NCI-H2081 treated with DMSO at 0.1 percent for 48 hours (cell line): ENCODE measurements around the gene ZBTB24.
"Not testable (repeated sequence)": the region's sequence is repeated elsewhere in the genome, so short reads cannot be mapped to it uniquely, and the experiment has no call there.

ENCODE experiments used
- DNase-seq: peaks from one replicate; lab custom pipeline; 2025; lab: John Stamatoyannopoulos, UW

Gene ZBTB24

DNA sequence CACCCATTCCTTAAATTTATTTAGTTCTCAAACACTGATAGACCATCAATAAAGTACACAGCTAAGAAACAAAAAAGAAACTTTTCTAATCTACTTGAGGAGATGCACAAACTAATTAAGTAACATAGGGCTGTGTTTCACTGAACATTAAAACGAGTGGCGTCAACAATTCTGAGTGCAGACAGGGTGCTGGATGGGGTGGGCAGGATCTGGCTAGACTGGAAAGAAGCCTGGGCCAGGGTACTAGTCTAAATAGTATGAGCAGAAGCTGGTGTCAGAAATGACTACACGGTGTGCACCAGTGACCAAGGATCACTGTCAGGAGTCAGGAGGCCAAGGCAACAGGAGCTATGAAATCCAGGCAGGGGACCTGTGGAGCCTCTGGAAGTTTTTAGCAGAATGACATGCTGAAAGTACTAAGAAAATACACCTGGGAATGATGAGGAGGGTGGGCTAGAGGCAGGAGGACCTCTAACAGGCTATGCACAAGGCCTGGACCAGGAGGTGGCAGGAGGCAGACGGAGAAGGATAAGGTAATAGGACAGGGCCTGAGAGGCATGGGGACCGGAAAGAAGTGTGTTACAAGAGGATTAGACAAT, 13.3 kb downstream of the ZBTB24 start:
- DNase-seq: no peak

DNA sequence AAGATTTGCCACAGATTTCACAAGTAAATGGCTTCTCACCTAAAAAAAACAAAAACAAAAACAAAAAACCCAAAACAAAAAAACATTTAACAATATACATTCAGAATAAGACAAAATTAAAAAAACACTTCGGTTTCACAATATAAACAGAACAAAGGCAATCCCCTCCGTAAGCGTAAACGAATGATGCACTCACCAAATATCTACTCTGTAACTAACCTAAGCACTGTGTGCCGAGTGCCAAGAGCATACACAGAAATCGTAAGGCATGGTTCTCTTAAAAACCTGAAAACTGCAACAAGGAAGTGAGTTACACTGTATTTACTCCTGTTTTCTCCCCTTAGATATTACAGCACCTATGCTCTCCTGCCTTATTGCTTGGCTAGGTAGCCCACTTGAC, 15.3 kb downstream of the ZBTB24 start:
- DNase-seq: no peak

DNA sequence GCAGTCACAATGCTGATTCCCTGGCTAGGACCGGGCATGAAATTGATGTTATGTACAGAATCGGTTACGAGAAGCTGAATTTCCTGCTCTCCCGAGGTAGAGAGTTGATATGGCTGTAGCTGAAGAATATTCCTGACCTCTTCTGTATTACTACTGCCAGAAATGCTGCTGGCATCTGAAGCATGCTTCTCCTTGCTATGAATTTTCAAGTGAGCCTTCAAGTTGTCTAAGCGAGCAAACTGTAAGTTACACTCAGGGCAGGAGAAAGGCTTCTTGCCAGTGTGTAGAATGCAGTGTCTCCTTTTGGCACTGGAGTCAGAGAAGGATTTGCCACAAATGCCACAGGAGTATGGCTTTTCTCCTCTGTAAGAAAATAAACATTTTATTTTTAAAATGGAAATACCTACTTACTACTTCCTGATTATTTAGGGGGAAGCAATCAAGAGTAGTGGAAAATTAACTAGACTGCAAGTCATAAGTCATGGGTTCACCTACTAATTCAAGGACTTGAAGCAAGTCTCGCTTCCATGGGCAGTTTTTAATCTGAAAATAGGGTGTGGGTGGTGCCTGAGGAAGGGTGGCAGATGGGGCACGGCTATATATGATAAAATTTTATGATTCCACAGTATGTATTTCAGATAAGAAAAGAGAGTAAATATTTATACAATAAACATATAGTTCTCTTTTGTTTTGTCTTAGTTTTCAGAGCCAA, 16.7 kb downstream of the ZBTB24 start:
- DNase-seq: no peak

DNA sequence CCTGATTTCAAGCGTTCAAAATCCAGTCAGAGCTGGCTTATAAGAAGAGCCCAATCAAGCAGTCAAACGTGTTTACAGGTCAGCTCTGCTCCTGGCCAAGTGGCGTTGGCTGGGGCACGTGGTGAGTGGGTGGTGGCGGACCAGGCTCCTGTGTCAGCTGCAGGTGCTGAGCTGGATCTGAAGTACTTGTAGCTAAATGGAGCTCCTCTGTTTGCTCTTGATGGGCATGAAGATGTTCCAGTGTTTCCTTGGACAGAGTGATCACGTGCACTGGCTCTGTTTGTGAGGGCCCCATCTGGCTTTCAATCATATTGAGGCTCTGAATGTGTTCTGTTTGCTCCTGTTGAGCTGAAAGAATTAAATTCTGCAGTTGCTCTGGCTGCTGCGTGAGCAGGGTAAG, 17.2 kb downstream of the ZBTB24 start:
- no peak for DNase-seq

DNA sequence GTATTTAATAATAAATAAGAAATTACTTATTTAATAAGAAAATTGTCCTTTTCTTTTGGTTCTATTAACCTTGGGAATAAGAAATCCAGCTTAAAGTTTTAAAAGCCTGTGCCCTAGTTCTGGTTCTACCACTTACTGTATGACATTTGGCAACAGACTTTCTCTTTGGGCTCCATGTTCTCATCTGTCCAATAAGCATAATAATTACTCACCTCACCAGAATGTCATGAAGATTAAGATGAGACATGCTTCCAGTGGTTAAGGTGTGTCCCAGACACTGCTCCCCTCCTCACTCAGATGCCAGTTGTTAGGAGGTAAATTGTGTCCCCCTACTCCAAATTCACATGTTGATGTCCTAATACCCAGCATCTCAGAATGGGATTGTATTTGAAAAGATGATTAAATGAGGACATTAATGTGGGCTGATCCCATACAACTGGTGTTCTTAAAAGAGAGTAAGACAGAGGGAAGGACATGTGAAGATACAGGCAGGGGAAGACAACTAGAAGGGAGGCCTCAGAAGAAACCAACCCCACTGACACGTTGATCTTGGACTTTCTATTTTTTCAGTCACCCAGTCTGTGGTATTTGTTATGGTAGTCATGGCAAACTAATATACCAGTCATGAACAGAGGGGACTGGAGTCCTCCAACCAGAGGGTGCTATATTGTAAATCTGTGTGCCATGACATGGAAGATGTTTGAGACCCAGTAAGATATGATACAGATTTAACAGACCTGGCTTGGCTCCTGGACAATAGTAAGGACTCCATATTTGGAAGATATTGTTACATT, 21.1 kb downstream of the ZBTB24 start:
- no peak for DNase-seq

DNA sequence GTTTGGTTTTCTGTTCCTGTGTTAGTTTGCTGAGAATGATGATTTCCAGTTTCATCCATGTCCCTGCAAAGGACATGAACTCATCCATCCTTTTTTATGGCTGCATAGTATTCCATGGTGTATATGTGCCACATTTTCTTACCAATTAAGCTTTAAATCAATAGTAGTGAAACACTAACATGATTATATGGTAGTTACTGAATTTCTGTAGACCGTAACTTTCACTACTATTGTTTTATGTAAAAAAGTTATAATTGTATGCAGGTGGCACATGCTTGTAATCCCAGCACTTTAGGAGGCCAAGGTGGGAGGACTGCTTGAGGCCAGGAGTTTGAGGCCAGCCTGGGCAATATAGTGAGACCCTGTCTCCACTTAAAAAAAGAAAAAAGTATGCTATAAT, 21.8 kb downstream of the ZBTB24 start:
- DNase-seq: not testable (repeated sequence)

DNA sequence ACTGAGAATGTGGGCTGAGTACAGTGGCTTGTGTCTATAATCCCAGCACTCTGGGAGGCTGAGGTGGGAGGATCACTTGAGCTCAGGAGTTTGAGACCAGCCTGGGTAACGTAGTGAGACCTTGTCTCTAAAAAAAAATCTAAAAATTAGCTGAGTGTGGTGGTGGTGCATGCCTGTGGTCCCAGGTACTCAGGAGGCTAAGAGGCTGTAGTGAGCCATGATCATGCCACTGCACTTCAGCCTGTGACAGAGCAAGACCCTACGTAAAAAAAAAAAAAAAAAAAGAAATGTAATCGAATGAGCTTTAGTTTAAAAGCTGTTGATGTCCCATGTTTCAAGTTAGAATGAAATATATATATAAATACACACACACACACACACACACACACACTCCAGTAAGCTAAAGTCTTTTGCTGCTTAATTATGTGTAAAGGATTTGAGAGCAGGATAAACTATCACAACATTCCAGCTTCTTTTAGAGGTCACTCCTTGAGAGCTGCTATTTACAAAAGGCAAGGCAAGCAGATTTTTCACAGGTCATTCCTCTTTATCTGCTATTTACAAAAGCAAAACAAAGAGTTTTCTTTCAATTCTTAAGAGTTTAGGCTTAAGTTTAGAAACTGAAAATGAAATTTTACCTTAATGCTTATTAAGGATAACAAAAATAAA, 22.7 kb downstream of the ZBTB24 start:
- DNase-seq: no peak

DNA sequence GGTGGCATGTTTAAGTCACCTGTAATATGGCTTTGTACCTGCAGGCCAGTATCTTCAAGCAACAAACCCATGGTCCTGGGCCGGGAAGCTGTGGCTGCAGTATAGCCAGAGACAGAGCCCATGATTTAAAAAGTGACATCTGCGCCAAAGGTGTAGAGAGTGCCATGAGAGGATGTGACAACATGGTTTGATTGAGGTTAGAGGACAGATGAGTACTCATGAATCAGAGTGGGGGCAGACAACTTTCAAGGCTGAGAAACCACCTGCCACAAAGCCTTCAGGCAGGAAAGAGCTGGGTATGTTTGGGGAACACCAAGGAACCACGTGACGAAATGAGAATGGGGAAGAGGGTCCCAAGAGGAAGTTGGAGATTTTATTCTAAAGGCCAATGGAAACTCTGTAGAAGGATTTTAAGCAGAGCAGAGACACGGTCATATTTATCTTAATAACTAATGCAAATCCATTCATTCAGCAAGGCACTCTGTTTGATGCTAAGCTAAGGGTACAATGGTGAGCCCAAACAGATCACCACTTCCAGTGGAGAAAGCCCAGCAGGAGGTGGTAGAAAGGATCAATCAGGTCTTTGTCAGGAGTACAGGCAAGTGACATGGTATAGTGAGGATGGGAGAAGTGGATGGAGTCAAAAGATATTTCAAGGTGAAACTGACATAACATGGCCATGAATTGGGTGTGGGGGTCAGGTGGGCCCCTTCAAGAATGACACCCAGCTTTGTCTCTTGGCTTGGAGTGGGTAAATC, 24.1 kb downstream of the ZBTB24 start:
- no peak for DNase-seq

DNA sequence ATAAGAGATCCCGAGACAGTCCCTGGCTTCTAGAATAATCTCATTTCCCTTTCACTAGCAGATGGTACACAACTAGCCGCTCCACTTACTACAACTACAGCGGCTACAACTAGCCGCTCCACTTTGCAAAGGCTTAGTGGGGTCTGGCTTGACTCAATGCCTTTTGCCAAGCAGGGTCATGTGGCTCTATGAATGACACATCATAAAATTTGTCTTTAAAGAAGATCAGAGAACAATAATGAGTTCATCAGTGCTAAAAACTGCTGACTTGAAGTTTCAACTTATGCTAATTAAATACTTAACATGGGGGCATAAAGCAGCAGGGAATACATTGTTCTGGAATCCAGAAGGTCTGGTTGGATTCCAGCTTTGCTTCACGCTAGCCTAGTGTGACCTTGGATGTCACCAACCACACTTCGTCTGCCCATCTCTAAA, 25.4 kb downstream of the ZBTB24 start:
- DNase-seq: no peak

DNA sequence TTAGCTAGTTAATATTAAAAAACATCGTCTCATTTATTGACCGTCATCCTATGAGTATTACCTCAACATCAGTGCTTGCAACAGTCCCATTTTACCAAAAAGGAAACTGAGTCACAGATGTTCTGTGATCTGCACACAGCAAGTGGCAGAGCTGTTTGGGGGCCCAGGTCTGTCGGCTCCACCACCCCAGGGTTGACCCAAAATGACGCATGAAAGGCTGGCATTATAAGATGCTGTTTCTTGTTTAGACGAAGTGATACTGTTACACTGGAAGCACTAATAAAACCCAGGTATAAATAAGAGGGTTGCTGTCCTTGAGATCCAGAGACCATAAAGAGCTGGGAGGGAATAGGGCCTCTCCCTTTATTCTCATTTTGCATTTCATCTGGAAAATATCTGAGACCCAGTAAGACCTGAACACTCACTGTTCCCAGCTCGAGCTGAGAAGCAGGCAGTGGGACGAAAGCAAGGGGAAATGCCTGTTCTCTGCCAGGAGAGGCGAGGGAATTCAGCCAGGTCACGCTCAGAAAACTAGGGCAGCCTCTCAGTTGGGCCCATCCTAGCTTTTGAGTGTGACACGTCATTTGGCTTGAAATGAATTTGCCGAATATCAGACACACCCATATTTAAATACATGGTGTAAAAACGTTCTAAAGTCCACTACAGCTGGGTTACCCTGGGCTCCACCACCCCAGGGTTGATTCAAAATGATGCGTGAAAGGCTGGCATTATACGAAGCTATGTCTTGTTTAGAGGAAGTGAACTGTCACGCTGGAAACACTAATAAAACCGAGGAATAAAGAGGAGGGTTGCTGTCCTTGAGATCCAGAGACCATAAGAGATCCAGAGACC, 26.1 kb downstream of the ZBTB24 start:
- no peak for DNase-seq

DNA sequence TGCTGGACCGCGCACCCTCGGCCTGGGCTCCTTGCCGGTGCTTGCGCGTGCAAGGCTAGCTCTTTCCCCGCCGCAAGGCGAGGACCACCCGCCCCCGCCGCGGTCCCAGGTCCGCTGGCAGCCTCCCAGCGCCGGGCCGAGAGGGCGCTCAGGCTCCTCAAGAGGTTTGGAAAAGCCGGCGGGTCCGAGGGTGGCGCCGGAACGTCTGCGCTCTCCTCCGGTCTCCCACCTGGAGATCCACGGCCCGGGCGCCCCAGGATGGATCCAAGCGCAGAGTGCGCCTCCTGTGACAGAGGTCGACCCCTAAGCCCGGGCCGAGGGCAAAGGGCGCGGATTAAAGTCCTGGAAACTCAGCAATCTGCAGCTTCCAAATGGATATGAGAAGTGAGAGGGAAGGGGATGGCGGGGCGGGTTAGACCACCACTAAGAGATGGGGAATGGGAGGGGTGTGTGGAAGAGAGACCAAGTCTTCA, 26.9 kb downstream of the ZBTB24 start:
- no peak for DNase-seq

DNA sequence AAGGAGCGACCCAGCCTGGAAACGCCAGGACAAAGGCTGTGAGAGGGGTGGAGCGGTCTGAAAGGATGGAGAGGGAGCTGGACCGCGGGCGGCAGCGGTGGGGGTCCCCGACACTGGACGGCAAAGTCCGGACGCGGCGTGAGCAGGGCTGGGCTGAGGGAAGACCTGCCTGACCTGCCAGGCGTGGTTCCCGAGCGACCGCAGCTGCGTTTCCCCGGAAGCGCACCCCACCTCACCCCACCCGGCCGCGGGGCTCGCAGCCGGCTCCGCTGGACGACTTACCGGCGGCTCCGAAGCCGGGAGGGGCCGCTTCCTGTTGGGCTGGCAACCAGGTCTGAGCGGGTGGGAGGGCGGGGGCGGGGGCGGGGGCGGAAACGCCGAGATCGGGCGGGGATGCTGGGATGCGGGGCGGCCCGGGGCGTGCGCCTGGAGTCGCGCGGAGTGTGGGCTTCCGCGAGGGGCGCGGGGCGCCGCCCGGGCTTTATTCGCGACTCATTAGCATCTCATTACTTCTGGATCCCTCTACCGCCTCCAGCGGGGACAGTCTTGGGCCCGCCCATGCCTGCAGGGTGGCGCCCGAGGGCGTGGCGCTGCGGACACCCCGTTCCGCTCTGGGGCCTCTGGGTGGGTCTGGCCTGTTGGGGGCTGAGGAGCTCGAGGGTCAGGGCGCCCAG, 27.4 kb downstream of the ZBTB24 start, which contains the start of gene MICAL1:
MICAL1 (minus strand) TSS at position 336 of the 674 bp plus-strand sequence. CDS start 1,576 bp downstream, outside the sequence.
- no peak for DNase-seq

DNA sequence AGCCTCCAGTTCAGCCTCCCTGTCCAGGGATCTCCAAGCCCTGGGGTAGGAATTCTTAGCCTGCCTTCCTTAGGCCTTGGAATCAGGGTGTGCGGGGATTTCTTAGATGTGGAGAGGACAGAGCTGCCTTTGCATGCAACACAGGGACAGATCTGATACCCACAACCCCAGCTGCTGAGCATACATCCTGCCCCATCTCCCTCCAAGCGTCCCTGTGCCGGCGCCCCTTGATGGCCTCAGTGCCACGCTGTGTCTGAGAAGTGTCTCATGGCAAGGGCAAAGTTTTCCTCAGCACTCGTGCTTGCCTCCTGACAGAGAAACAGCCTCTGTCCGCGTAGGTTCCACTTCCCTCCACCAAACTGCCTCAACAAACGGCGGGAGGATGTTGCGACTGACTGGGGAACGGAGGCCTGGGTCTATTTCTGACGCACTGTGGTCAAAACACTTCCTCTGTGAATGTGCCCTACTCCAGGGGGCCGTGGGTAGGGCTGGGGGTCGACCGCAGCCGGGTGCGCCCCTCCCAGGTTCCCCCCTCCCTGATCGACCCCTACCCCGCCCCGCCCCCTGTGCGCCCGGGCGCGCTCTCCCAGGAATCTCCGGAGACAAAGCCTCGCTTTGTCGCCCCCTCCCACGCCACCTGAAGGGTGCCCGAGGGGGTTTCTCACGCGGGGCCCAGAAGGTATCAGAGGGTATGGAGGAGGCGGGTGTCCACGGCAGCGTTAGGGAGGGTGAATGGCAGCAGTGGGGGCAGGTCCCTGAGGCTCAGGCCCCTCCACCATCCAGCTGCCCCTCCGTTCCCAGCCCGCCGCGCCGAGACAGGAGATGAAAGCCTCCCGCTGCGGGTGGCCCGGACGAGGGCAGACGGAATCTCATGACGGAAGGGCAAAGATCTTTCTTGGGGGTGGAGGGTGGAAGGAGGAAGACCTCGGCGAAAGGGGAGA, 28.3 kb downstream of the ZBTB24 start:
- DNase-seq: no peak

DNA sequence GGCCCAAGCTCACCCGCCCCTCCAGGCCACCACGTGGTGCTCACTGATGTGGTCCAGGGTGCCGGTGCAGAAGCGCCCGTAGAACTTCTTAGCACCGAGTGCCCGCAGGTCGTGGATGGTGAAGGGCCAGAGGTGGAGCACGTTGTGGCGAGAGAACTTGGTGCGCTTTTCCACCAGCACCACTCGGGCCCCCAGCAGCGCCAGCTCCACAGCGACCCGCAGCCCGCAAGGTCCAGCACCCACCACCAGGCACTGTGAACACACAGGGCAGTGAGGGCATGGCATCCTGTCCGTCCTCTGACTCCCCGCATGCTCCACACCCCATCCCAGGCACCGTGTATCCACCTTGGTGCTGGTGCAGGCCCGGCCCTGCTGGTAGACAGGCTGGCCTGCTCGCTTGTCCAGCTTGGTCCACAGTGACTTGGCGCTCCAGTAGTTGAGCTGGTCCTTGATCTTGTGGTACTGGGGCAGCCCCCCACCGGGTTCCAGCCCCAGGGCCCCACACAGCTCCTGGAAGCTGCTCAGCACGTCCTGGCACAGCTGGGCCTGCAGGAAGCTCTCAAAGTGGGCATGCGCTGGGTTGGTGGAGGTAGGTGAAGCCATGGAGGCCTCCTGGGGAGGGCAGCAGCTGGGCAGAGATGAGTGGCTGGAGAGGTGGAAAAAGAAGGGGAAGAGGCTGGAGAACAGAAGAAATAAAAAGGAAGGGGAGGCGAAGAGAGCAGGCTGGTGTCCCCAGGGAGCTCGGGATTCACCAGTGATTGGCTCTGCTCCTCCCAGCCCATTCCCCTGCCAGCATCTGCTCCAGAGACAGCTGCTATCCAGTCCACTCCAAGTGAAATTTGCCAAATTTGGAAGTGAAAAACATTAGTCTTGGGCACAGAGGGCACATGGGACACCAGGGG, 29.2 kb downstream of the ZBTB24 start:
- DNase-seq: no peak

DNA sequence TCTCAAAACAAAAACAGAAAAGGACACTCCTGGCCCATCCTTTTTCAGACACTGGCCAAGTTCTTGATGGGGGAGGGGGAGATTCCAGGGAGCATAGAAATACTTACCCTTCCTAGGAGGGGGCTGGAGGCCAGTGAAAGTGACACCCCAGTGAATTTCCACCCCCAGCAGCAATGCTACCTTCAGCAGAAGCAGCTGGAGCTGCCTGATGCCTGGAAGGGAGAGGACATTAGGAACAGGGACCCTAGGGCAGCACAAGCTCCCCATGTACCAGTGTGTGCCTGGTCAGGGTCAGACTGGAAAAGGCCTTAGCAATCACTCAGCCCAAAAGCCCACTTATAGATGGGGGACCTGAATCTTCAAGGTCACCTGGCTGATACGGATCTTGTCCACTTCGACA, 29.9 kb downstream of the ZBTB24 start:
- no peak for DNase-seq

DNA sequence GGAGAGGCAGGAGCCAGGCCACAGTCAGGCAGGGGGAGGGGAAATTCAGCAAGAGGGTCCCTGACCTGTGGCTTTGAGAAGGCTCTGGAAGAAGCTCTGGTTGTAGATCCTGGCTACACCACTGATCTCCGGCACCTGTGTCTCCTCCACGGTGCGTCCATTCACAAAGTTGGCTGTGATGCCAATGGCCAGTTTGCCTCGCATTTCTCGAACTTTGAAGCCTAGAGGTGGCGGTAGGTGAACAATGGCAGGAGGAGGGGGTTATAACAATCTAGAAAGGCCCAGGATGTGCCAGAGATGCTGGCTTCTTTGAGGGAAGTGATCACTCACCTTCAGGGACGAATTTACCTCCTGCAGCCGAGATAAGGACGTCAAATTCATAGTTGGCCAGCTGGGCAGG, 30.8 kb downstream of the ZBTB24 start:
- DNase-seq: no peak

DNA sequence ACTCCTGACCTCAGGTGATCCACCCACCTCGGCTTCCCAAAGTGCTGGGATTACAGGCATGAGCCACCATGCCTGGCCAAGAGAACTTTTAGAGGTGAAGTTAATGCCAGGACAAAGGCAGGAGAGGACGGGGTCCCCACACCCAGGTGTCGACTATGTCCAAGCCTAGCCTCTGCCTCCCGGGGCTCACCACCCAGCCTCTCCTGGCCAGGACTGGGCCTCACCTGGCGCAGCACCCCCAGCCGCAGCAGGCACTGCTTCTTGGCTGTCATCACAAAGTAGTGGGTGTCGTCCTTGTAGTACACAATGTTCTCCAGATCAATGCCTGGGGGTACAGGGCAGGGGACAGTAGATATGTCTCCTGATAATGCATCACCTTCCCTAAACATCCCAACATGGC, 31.6 kb downstream of the ZBTB24 start:
- no peak for DNase-seq

DNA sequence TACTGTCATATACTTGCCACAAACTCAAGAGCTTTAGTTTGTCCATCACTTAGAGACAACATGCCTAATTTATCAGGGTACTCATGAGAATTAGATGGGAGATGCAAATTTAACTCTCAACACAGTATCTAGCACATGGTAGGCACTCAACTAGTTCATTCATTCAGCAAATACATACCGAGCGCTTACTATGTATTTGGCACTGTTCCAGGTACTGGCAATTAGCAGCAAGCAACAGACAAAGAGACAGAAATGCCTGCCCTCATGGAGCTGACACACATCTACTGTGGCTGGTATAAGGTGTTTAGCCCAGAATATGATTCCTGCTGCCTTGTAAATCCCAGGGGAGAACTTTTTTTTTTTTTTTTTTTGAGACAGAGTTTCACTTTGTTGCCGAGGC, 32.2 kb downstream of the ZBTB24 start:
- no peak for DNase-seq
